Heart left ventricle (tissue), 16 donors: ENCODE data around the gene REPS2. TPM values are rescaled to one million over a fixed set of nuclear protein-coding genes. Genes with fewer than 3 reads are reported as not detected.

Experiments used
- ATAC-seq, 4 donors: fragments of 200-7000 bp; cut with Tn5 transposase; one replicate each; pipeline ENCODE4 v1.9.1; 2020 to 2022; ENCODE audit warnings: moderate library complexity in 4 of 4, mild to moderate bottlenecking in 3 of 4, moderate number of reproducible peaks in 1 of 4
- DNase-seq, 5 donors: peaks; one replicate each; pipeline ENCODE4 v3.0.0-alpha.2; 2020
- H3K27ac ChIP-seq, 12 donors: fragments of 200-600 bp; sonication (generic) in 4 of 12; one replicate each; pipeline versions ENCODE4 v1.5.0 to v1.8.0; 2016 to 2022; ENCODE audit warnings: mild to moderate bottlenecking in 2 of 12
- H3K27me3 ChIP-seq, 9 donors: fragments of 200-600 bp; sonication (generic) in 2 of 9; one replicate each; pipeline versions ENCODE4 v1.5.1 to v1.8.0; 2016 to 2022; ENCODE audit warnings: mild to moderate bottlenecking in 3 of 9
- H3K36me3 ChIP-seq, 9 donors: fragments of 200-600 bp; sonication (generic) in 2 of 9; one replicate each; pipeline versions ENCODE4 v1.5.0 to v1.8.0; 2018 to 2022; ENCODE audit warnings: mild to moderate bottlenecking in 2 of 9
- H3K4me1 ChIP-seq, 12 donors: fragments of 200-600 bp; sonication (generic) in 4 of 12; one replicate each; pipeline versions ENCODE4 v1.5.0 to v1.8.0; 2016 to 2022; ENCODE audit warnings: mild to moderate bottlenecking in 3 of 12
- H3K4me3 ChIP-seq, 12 donors: fragments of 200-600 bp; sonication (generic) in 4 of 12; one replicate each; pipeline versions ENCODE4 v1.5.0 to v1.8.0; 2017 to 2022; ENCODE audit warnings: mild to moderate bottlenecking in 9 of 12, moderate library complexity in 4 of 12
- H3K9me3 ChIP-seq, 12 donors: fragments of 200-600 bp; sonication (generic) in 4 of 12; one replicate each; pipeline versions ENCODE4 v1.5.0 to v1.8.0; 2016 to 2022; ENCODE audit warnings: mild to moderate bottlenecking in 1 of 12
- CTCF ChIP-seq, 12 donors: fragments of 200-600 bp; sonication (generic) in 4 of 12; IDR thresholded peaks; one replicate each; pipeline versions ENCODE4 v1.5.0 to v1.8.0; 2018 to 2022; ENCODE audit warnings: antibody characterized with exemption in 12 of 12, mild to moderate bottlenecking in 5 of 12
- POLR2A ChIP-seq, 2 donors: fragments of 450-650 bp; IDR thresholded peaks; one replicate each; pipeline ENCODE4 v1.6.1; 2017; ENCODE audit warnings: antibody characterized with exemption in 2 of 2, mild to moderate bottlenecking in 2 of 2, moderate library complexity in 2 of 2
- WGBS, 4 donors: extraction: QIAGEN DNeasy Blood & Tissue Kit in 2 of 4; methylation state at CpG; one replicate each; pipeline versions ENCODE4 v1.1.5 to v1.1.7; 2013 to 2018; 5-methylcytosine and 5-hydroxymethylcytosine counted together
- intact Hi-C, 10 donors: fragments of 100-400 bp; cut with DNase I; formaldehyde crosslinking; loops; one replicate each; pipeline versions ENCODE4 v1.11.1 to v1.14.2; 2022
- polyA plus RNA-seq, 2 donors: library from polyadenylated mRNA; stranded (reverse); fragments of 200-250 nt; gene quantifications; one replicate each; pipeline ENCODE4 v1.2.3, GENCODE V29; 2013
- total RNA-seq, 9 donors: library from RNA; depleted of rRNA in 2 of 9; stranded (reverse); fragments of >200 nt in 2 of 9; fragmentation: NEBNext Ultra II Directional in 3 of 9; extraction: Animal tissue kit (Norgen Biotek cat#: 25700) in 3 of 9; gene quantifications; one replicate each; pipeline versions ENCODE4 v1.1.0 to v1.2.4, GENCODE V29; 2016 to 2023
- donor health status: ischemic (EF 13 %, LVEDD 7.1; RV severe dilation, severe dysfunction).
- donor health status: healthy with polysubstance abuse.
- donor health status: DM: no; HTN: yes; CAD: no.
- donor health status: DM: no; HTN: no; CAD: no.
- donor health status: ischemic (EF 25% LVEDD 6.9; RV normal size, moderate dysfunction).
- donor health status: ischemic (EF 25% LVEDD 5.7; RV mildly dilated, moderate dysfunction).
- donor health status: healthy.
- donor health status: DM: yes; HTN: yes; CAD: no.
- donor health status: ischemic (EF 35%, LVEDD 5.7; RV mildly dilated, moderate dysfunction).
- donor health status: nonischemic (EF 11% LVEDD 7.7; RV severe dilation, severe dysfunction).
- donor health status: DM: yes; HTN: yes; CAD: no.
- donor health status: PGD.
- donor health status: ischemic (EF 29% LVEDD 5.4; RV normal size, mild dysfunction).
- donor health status: nonischemic (EF 23%, LVEDD 6.1; RV moderate dilation, normal function).

Gene REPS2
- total and polyA plus RNA-seq, 11 donors: 0.89 to 11.9 (median 6.5) TPM

DNA sequence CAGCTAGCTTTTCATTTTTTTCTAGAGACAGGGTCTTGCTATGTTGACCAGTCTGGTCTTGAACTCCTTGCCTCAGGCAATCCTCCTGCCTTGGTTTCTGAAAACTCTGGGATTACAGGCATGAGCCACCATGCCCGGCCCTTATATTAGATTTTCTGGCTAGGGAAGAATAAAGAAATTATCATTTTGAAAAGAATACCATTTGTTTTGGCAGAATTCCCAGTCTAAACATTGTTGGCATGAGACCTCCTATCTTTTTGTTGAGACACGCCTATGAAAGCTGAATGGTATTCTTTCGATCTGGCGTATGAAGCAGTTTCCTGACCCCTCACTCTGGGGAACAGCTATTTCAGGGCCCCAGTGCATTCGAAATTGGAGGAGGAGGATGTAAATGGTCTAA, 107.0 kb downstream of the REPS2 start:
- DNase-seq: no peak
- TF ChIP-seq POLR2A (IDR thresholded peaks at IDR 0.05) (no peak), CTCF (IDR thresholded peaks at IDR 0.05) (no peak)
- Histone ChIP-seq H3K27me3 (peaks cover 0 to 9% (median 0%) of the 10 kb centered on the region in 9 donors), H3K27ac (no peak overlapping the region), H3K4me3 (no peak overlapping the region), H3K9me3 (no peaks in the 10 kb centered on the region), H3K4me1 (no peaks in the 10 kb centered on the region), H3K36me3 (no peaks in the 10 kb centered on the region)
- 38 to 54% (median 50%) methylated on average over 5 of the region's 5 CpGs for WGBS, 4 donors
- intact Hi-C loops: no loop called here
- ATAC-seq: no peak

DNA sequence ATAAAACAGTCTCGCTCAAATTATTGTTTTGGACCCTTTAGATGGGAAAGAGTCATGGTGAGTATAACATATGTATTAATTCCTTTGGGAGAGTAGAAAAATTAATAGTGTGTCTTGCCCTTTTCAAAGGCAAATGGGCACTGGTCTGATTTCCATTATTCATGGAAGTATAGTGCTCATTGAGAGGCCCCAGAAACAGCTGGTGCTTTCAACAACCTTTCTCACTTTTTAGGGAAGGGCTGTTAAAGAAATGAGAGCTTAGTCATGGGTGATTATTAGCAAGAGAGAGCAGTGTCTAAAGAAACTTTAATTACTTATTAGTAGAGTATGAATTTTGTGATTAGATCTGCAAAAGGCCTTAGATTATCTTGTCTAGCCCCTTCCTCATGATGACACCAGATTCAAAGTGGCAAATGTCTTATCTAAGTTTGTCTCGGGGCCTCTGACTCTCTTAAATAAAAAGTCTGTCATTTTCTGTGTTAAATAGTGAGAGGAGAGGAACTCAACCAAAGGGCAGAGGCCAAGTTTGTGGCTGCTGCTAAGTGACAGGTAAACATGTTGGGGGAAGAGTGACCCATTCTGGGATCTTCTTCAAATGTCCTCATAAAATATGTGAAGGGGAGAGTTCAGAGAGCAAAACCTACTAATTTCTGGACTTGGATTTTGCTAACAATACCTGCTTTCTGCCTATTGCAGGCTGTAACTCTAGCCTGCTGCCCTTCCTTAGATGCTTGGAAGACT, 110.6 kb downstream of the REPS2 start:
- Histone ChIP-seq H3K9me3 (no peaks in the 10 kb centered on the region), H3K27ac (no peak overlapping the region), H3K27me3 (peaks cover 0 to 16% (median 0%) of the 10 kb centered on the region in 9 donors), H3K4me1 (no peaks in the 10 kb centered on the region), H3K4me3 (no peak overlapping the region), H3K36me3 (no peaks in the 10 kb centered on the region)
- intact Hi-C loops: no loop called here
- ATAC-seq: no peak
- TF ChIP-seq POLR2A (IDR thresholded peaks at IDR 0.05) (no peak), CTCF (IDR thresholded peaks at IDR 0.05) (no peak)
- WGBS, 4 donors: 54 to 88% (median 75%) methylated on average over 2 of the region's 2 CpGs
- no peak for DNase-seq

DNA sequence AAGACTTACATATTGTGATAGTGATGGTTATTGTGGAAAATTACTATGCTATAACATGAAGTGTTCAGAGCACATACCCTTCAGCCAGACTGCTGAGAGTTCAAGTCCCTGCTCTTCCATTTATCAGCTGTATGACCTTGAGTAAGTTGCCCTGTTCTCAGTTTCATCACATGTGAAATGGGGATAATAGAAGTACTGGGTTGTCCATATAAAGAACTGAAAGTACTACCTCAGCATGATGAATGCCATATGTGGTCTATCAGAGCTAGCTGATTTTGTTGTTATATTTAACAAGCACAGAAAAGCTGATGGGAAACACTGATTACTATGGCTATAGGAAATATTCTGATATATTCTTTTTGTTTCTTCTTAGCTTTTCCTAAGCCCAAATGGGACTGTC, 115.6 kb downstream of the REPS2 start:
- Histone ChIP-seq H3K4me3 (no peak overlapping the region), H3K27me3 (peaks cover 0 to 16% (median 0%) of the 10 kb centered on the region in 9 donors), H3K36me3 (no peaks in the 10 kb centered on the region), H3K9me3 (no peaks in the 10 kb centered on the region), H3K27ac (no peak overlapping the region), H3K4me1 (no peaks in the 10 kb centered on the region)
- TF ChIP-seq POLR2A (IDR thresholded peaks at IDR 0.05): no peak
- no peak for TF ChIP-seq CTCF (IDR thresholded peaks at IDR 0.05)
- intact Hi-C loops: no loop called here
- DNase-seq (no peak), ATAC-seq (no peak)

GRCh38 chrX:17065100-17065499, 118.6 kb downstream of the REPS2 start:
- no peaks in the 10 kb centered on the region for H3K36me3 ChIP-seq
- no peaks in the 10 kb centered on the region for H3K4me1 ChIP-seq
- H3K27me3 ChIP-seq: peaks cover 0 to 17% (median 0%) of the 10 kb centered on the region in 9 donors
- TF ChIP-seq CTCF (IDR thresholded peaks at IDR 0.05): peak in 2 of 12 donors; percentile 12 to 19
- no peak for TF ChIP-seq POLR2A (IDR thresholded peaks at IDR 0.05)
- WGBS, 4 donors: 81 to 95% (median 90%) methylated on average over 5 of the region's 5 CpGs
- no peak overlapping the region for H3K27ac ChIP-seq
- DNase-seq (no peak), ATAC-seq (no peak)
- intact Hi-C loops: no loop called here
- H3K4me3 ChIP-seq: no peak overlapping the region
- no peaks in the 10 kb centered on the region for H3K9me3 ChIP-seq
